Measurements from ENCODE around the gene ANO2. TPM values are rescaled to one million over a fixed set of nuclear protein-coding genes. Genes with fewer than 3 reads are reported as not detected.

ANO2 gene
- total RNA-seq, 1 experiment from 2014 or later: not detected

GRCh38 chr12:5650829-5651461, 294.1 kb downstream of the ANO2 start:
- Histone ChIP-seq H3K9me2 (replicated peaks; ENCODE audit: low read length) (no peaks in the 10 kb centered on the region), H3K4me1 (ENCODE audit: insufficient read depth, low read length) (no peaks in the 10 kb centered on the region), H3K27ac (ENCODE audit: low read length) (no peak overlapping the region), H4K20me1 (ENCODE audit: low read length) (no peaks in the 10 kb centered on the region), H3K9ac (ENCODE audit: low read length) (no peak overlapping the region), H3K79me2 (ENCODE audit: low read length) (no peaks in the 10 kb centered on the region), H3K9me3 (ENCODE audit: low read length) (no peaks in the 10 kb centered on the region), H3K4me2 (ENCODE audit: low read length) (no peak overlapping the region), H3F3A (ENCODE audit: low read length, unreplicated experiment) (no peaks in the 10 kb centered on the region), H3K36me3 (ENCODE audit: low read depth, low read length) (no peaks in the 10 kb centered on the region), H3K4me3 (ENCODE audit: low read length) (no peak overlapping the region), H3K27me3 (ENCODE audit: low read length) (0 out of 2 replicates have a peak, but pooled peaks cover 5% of the 10 kb centered on the region), H2AFZ (ENCODE audit: low read length) (no peak overlapping the region)
- ChIA-PET POLR2A (ENCODE audit: unreplicated experiment) (no interaction called here), CTCF (no interaction called here)
- TF ChIP-seq EZH2phosphoT487 (IDR thresholded peaks at IDR 0.05; ENCODE audit: borderline replicate concordance, low read length): no peak
- no TSS peak for BruUV-seq (replicated peaks)
- no peak for DNase-seq
- no peak for ATAC-seq
- intact Hi-C loops (cut with micrococcal nuclease): no loop called here

GRCh38 chr12:5650281-5650680, 294.8 kb downstream of the ANO2 start:
- no peak for DNase-seq
- no peaks in the 10 kb centered on the region for H3F3A ChIP-seq (ENCODE audit: low read length, unreplicated experiment)
- intact Hi-C loops (cut with micrococcal nuclease): no loop called here
- H4K20me1 ChIP-seq (ENCODE audit: low read length): no peaks in the 10 kb centered on the region
- H3K4me3 ChIP-seq (ENCODE audit: low read length): no peak overlapping the region
- POLR2A ChIA-PET (ENCODE audit: unreplicated experiment): no interaction called here
- no peaks in the 10 kb centered on the region for H3K9me2 ChIP-seq (replicated peaks; ENCODE audit: low read length)
- no peaks in the 10 kb centered on the region for H3K9me3 ChIP-seq (ENCODE audit: low read length)
- H3K27ac ChIP-seq (ENCODE audit: low read length): no peak overlapping the region
- no TSS peak for BruUV-seq (replicated peaks)
- TF ChIP-seq EZH2 (IDR thresholded peaks at IDR 0.05; ENCODE audit: low read length, unreplicated experiment) (no peak), CTCF (conservative IDR thresholded peaks at IDR 0.05; ENCODE audit: low read depth, low read length) (no peak), EZH2phosphoT487 (IDR thresholded peaks at IDR 0.05; ENCODE audit: borderline replicate concordance, low read length) (no peak)
- ATAC-seq: no peak
- no peaks in the 10 kb centered on the region for H3K36me3 ChIP-seq (ENCODE audit: low read depth, low read length)
- H2AFZ ChIP-seq (ENCODE audit: low read length): no peak overlapping the region
- 0 out of 2 replicates have a peak, but pooled peaks cover 5% of the 10 kb centered on the region for H3K27me3 ChIP-seq (ENCODE audit: low read length)
- CTCF ChIA-PET: no interaction called here
- no peaks in the 10 kb centered on the region for H3K79me2 ChIP-seq (ENCODE audit: low read length)
- no peak overlapping the region for H3K4me2 ChIP-seq (ENCODE audit: low read length)
- no peaks in the 10 kb centered on the region for H3K4me1 ChIP-seq (ENCODE audit: insufficient read depth, low read length)
- H3K9ac ChIP-seq (ENCODE audit: low read length): no peak overlapping the region

- no peak for ATAC-seq
Measured at GRCh38 chr12:5648692-5649359, 296.2 kb downstream of the ANO2 start.

More at GRCh38 chr12:5648692-5649359, 296.2 kb downstream of the ANO2 start:
- Histone ChIP-seq H3K36me3 (ENCODE audit: low read depth, low read length) (no peaks in the 10 kb centered on the region), H3K4me3 (ENCODE audit: low read length) (no peak overlapping the region), H3K27me3 (ENCODE audit: low read length) (0 out of 2 replicates have a peak, but pooled peaks cover 5% of the 10 kb centered on the region), H3K9me2 (replicated peaks; ENCODE audit: low read length) (no peaks in the 10 kb centered on the region), H3K79me2 (ENCODE audit: low read length) (no peaks in the 10 kb centered on the region), H3K9me3 (ENCODE audit: low read length) (no peaks in the 10 kb centered on the region), H3K9ac (ENCODE audit: low read length) (no peak overlapping the region), H2AFZ (ENCODE audit: low read length) (no peak overlapping the region), H3F3A (ENCODE audit: low read length, unreplicated experiment) (no peaks in the 10 kb centered on the region), H3K4me1 (ENCODE audit: insufficient read depth, low read length) (no peaks in the 10 kb centered on the region), H4K20me1 (ENCODE audit: low read length) (no peaks in the 10 kb centered on the region), H3K27ac (ENCODE audit: low read length) (no peak overlapping the region), H3K4me2 (ENCODE audit: low read length) (no peak overlapping the region)
- TF ChIP-seq CTCF (conservative IDR thresholded peaks at IDR 0.05; ENCODE audit: low read depth, low read length) (peak; percentile 43), EZH2phosphoT487 (IDR thresholded peaks at IDR 0.05; ENCODE audit: borderline replicate concordance, low read length) (no peak)
- peak; percentile 29 for DNase-seq
- ChIA-PET CTCF (no interaction called here), POLR2A (ENCODE audit: unreplicated experiment) (no interaction called here)
- intact Hi-C loops (cut with micrococcal nuclease): no loop called here
- BruUV-seq (replicated peaks): no TSS peak
